ENCODE data around the gene GUCA1A. TPM values are rescaled to one million over a fixed set of nuclear protein-coding genes. Genes with fewer than 3 reads are reported as not detected.

The GUCA1A gene
- under 1 TPM in 1 of 2 experiments, not detected in 1; 0.20 TPM for total RNA-seq

- Mint-ChIP-seq H3K4me1 (ENCODE audit: low read depth) (no peaks in the 10 kb centered on the region), H3K4me3 (no peak within 1 kb of the TSS), H3K27ac (no peak within 1 kb of the TSS), H3K27me3 (no peaks in the 10 kb centered on the region), H3K9me3 (no peaks in the 10 kb centered on the region), H3K36me3 (ENCODE audit: low read depth) (no peaks in the 10 kb centered on the region)
- ATAC-seq, result no peak
- DNase-seq, result no peak
- no peak for TF ChIP-seq CTCF (IDR thresholded peaks at IDR 0.05)
- intact Hi-C loops (cut with micrococcal nuclease), result no loop called here
- POLR2A ChIA-PET, result no interaction called here
- CTCF ChIA-PET, result interaction anchor here (1.6 kb wide), 1 partner anchor 45 kb away, joined by 3 read pairs; no protein-coding TSS in a partner anchor
Measured at GRCh38 chr6:42173101-42173500, at the start of gene GUCA1A. Gene GUCA1A (plus strand): TSS chr6:42173364. CDS start chr6:42173614, 250 bp downstream.

- Mint-ChIP-seq H3K27me3 (no peaks in the 10 kb centered on the region), H3K27ac (no peak overlapping the region), H3K4me1 (ENCODE audit: low read depth) (no peaks in the 10 kb centered on the region), H3K4me3 (no peak overlapping the region), H3K36me3 (ENCODE audit: low read depth) (no peaks in the 10 kb centered on the region), H3K9me3 (no peaks in the 10 kb centered on the region)
- ATAC-seq (no peak), DNase-seq (no peak)
- no peak for TF ChIP-seq CTCF (IDR thresholded peaks at IDR 0.05)
- POLR2A ChIA-PET, result no interaction called here
- CTCF ChIA-PET, result interaction anchor here (1.0 kb wide), 2 partner anchors 19 to 20 kb away, joined by 3 read pairs; no protein-coding TSS in a partner anchor
- intact Hi-C loops (cut with micrococcal nuclease), result no loop called here
Measured at GRCh38 chr6:42123379-42124103, 49.6 kb upstream of the GUCA1A start.

GRCh38 chr6:42124223-42124836, 48.8 kb upstream of the GUCA1A start:
- ATAC-seq (no peak), DNase-seq (no peak)
- Mint-ChIP-seq H3K9me3 (no peaks in the 10 kb centered on the region), H3K36me3 (ENCODE audit: low read depth) (no peaks in the 10 kb centered on the region), H3K4me3 (no peak overlapping the region), H3K27ac (no peak overlapping the region), H3K4me1 (ENCODE audit: low read depth) (no peaks in the 10 kb centered on the region), H3K27me3 (no peaks in the 10 kb centered on the region)
- no peak for TF ChIP-seq CTCF (IDR thresholded peaks at IDR 0.05)
- ChIA-PET POLR2A (interaction anchor here (0.6 kb wide), 1 partner anchor 334 kb away, joined by 4 read pairs; no protein-coding TSS in a partner anchor), CTCF (interaction anchor here (0.5 to 1.0 kb wide), 4 partner anchors 20 to 296 kb away, joined by 3 read pairs; no protein-coding TSS in a partner anchor)
- intact Hi-C loops (cut with micrococcal nuclease), result no loop called here

- H3K27ac Mint-ChIP-seq, result no peak overlapping the region
Measured at GRCh38 chr6:42125231-42125630, 47.9 kb upstream of the GUCA1A start.

More at GRCh38 chr6:42125231-42125630, 47.9 kb upstream of the GUCA1A start:
- TF ChIP-seq CTCF (IDR thresholded peaks at IDR 0.05), result no peak
- ChIA-PET POLR2A (no interaction called here), CTCF (interaction anchor here (1.0 kb wide), 1 partner anchor 21 kb away, joined by 3 read pairs; no protein-coding TSS in a partner anchor)
- ATAC-seq, result no peak
- H3K36me3 Mint-ChIP-seq (ENCODE audit: low read depth), result no peaks in the 10 kb centered on the region
- intact Hi-C loops (cut with micrococcal nuclease), result no loop called here
- H3K4me3 Mint-ChIP-seq, result no peak overlapping the region
- no peaks in the 10 kb centered on the region for H3K4me1 Mint-ChIP-seq (ENCODE audit: low read depth)
- no peak for DNase-seq
- no peaks in the 10 kb centered on the region for H3K9me3 Mint-ChIP-seq
- no peaks in the 10 kb centered on the region for H3K27me3 Mint-ChIP-seq

Measured in activated CD8-positive, alpha-beta T cell treated with anti-CD3 and anti-CD28 coated beads for 36 hours (primary cell).